Uterus (tissue), 2 donors: ENCODE data around the gene ADCY10.

Experiments
- CTCF ChIP-seq, 4 experiments: fragments of 200-600 bp in 2 of 4; fragments of 450-650 bp in 2 of 4; sonication (generic) in 2 of 4; IDR thresholded peaks; one replicate each; pipeline ENCODE4 v1.5.1; 2016 to 2019; ENCODE audit warnings: antibody characterized with exemption in 4 of 4, mild to moderate bottlenecking in 2 of 4, moderate library complexity in 1 of 4
- POLR2A ChIP-seq, 2 donors: fragments of 450-650 bp; IDR thresholded peaks; one replicate each; pipeline ENCODE4 v1.6.1; 2016; ENCODE audit warnings: antibody characterized with exemption in 2 of 2, mild to moderate bottlenecking in 1 of 2, moderate library complexity in 1 of 2

- TF ChIP-seq CTCF (IDR thresholded peaks at IDR 0.05) (no peak), POLR2A (IDR thresholded peaks at IDR 0.05) (no peak)
Observed at GRCh38 chr1:167772436-167772835, 141.5 kb downstream of the ADCY10 start.
